Right lobe of liver (tissue), 6 donors: Measurements from ENCODE around the gene HPSE. TPM values are rescaled to one million over a fixed set of nuclear protein-coding genes. Genes with fewer than 3 reads are reported as not detected.

Source experiments
- ATAC-seq, 4 donors: fragments of 200-7000 bp; cut with Tn5 transposase; one replicate each; pipeline ENCODE4 v1.9.1; 2020; ENCODE audit warnings: mild to moderate bottlenecking in 4 of 4, moderate library complexity in 4 of 4
- DNase-seq, 3 donors: peaks; one replicate each; pipeline ENCODE4 v3.0.0-alpha.2; 2020
- H3K27ac ChIP-seq, 3 donors: fragments of 200-600 bp; one replicate each; pipeline ENCODE4 v1.8.0; 2022
- H3K27me3 ChIP-seq, 2 donors: fragments of 200-600 bp; one replicate each; pipeline ENCODE4 v1.8.0; 2022
- H3K36me3 ChIP-seq, 4 donors: fragments of 200-600 bp; sonication (generic) in 1 of 4; one replicate each; pipeline versions ENCODE4 v1.5.1 to v1.8.0; 2017 to 2022; ENCODE audit warnings: control low read depth in 1 of 4
- H3K4me1 ChIP-seq, 4 donors: fragments of 200-600 bp; sonication (generic) in 1 of 4; one replicate each; pipeline versions ENCODE4 v1.5.1 to v1.8.0; 2017 to 2022; ENCODE audit warnings: control low read depth in 1 of 4
- H3K4me3 ChIP-seq, 3 donors: fragments of 200-600 bp; one replicate each; pipeline ENCODE4 v1.8.0; 2022
- H3K9me3 ChIP-seq, 4 donors: fragments of 200-600 bp; sonication (generic) in 1 of 4; one replicate each; pipeline versions ENCODE4 v1.5.1 to v1.8.0; 2017 to 2022; ENCODE audit warnings: control low read depth in 1 of 4
- CTCF ChIP-seq, 4 donors: fragments of 200-600 bp in 3 of 4; fragments of 450-650 bp in 1 of 4; IDR thresholded peaks; one replicate each; pipeline versions ENCODE4 v1.5.1 to v1.8.0; 2016 to 2022; ENCODE audit warnings: antibody characterized with exemption in 4 of 4, mild to moderate bottlenecking in 2 of 4
- POLR2A ChIP-seq: fragments of 450-650 bp; IDR thresholded peaks from one replicate; pipeline ENCODE4 v1.6.1; 2017; ENCODE audit warnings: antibody characterized with exemption, mild to moderate bottlenecking
- WGBS: methylation state at CpG from one replicate; pipeline ENCODE4 v1.1.6; 2018; ENCODE audit warnings: low coverage, low lambda C conversion rate; ENCODE audit not compliant: insufficient coverage; ENCODE audit errors: missing lambda C conversion rate; 5-methylcytosine and 5-hydroxymethylcytosine counted together
- intact Hi-C, 2 donors: fragments of 100-400 bp; cut with DNase I; formaldehyde crosslinking; loops; one replicate each; pipeline versions ENCODE4 v1.11.2 to v1.14.1; 2022
- total RNA-seq, 6 experiments: library from RNA; depleted of rRNA in 2 of 6; stranded (reverse); fragments of >200 nt in 2 of 6; fragmentation: NEBNext Ultra II Directional in 3 of 6; extraction: Animal tissue kit (Norgen Biotek cat#: 25700) in 3 of 6; gene quantifications; one replicate each; pipeline versions ENCODE4 v1.1.0 to v1.2.4, GENCODE V29; 2016 to 2023
- donor health status: DM: no; HTN: yes; CAD: no.
- donor health status: DM: no; HTN: no; CAD: no.
- donor health status: DM: no; HTN: no; CAD: no.
- donor health status: DM: no; HTN: yes; CAD: no.
- donor health status: DM: no; HTN: yes; CAD: no.

HPSE gene
- total RNA-seq, 6 experiments from 2014 or later, result 0.68 to 2.0 (median 1.2) TPM

DNA sequence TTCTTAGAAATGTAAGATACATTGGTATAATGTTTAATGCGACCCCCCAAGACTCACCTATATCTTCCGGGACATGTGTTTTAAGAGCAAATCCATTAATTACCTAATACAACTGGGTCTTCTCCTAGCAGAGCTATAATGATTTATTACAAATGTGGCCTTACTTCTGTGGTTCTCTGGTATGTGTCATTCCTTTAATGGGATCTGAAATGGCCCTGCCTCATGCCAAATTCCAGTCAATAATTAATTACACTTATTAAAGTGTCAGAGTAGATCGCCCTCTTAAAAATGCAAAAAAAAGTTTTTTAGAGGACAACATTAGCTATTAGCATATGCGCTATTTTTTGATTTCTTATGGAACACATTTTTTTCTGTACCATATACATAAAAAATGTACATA, 17.0 kb downstream of the HPSE start:
- TF ChIP-seq CTCF (IDR thresholded peaks at IDR 0.05), result no peak
- no peak for TF ChIP-seq POLR2A
- no peak for ATAC-seq
- Histone ChIP-seq H3K27ac (no peak overlapping the region), H3K4me3 (no peak overlapping the region), H3K4me1 (no peaks in the 10 kb centered on the region), H3K9me3 (no peaks in the 10 kb centered on the region), H3K27me3 (no peaks in the 10 kb centered on the region), H3K36me3 (no peaks in the 10 kb centered on the region)
- DNase-seq, result no peak
- intact Hi-C loops, result no loop called here
- 61% methylated on average over 4 of the region's 4 CpGs for WGBS

DNA sequence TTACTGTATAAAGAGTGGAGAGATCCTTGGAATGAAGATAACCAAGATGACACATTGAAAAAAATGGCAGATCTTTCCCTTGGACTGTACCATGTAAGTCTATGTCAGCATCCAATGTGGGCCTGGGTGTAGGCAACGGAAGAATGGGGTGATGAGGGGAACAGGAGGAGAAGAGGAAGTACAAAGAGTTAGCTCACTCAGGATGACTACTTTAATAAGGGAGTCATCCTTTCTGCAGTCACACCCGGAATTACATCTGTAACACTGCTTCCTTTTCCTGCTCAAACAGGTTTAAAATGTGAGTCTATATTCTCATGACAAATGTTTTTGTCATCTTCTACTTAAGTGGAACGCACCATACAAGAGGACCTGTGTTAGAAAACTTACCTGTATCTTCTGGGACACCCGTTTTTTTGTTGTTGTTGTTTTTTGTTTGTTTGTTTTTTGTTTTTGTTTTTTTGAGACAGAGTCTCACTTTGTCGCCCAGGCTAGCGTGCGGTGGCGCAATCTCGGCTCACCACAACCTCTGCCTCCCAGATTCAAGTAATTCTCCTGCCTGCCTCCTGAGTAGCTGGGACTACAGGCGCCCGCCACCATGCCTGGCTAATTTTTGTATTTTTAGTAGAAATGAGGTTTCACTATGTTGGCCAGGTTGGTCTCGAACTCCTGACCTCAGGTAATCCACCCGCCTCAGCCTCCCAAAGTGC, 18.0 kb downstream of the HPSE start:
- Histone ChIP-seq H3K36me3 (no peaks in the 10 kb centered on the region), H3K4me1 (no peaks in the 10 kb centered on the region), H3K9me3 (no peaks in the 10 kb centered on the region), H3K27me3 (no peaks in the 10 kb centered on the region), H3K27ac (no peak overlapping the region), H3K4me3 (no peak overlapping the region)
- WGBS, result 71% methylated on average over 12 of the region's 13 CpGs
- intact Hi-C loops, result no loop called here
- ATAC-seq, result peak in 3 of 4 donors; percentile 15 to 33 (median 33)
- no peak for TF ChIP-seq POLR2A
- no peak for TF ChIP-seq CTCF (IDR thresholded peaks at IDR 0.05)
- no peak for DNase-seq

- Histone ChIP-seq H3K4me3 (no peak overlapping the region), H3K9me3 (no peaks in the 10 kb centered on the region), H3K4me1 (no peaks in the 10 kb centered on the region), H3K27me3 (no peaks in the 10 kb centered on the region), H3K27ac (no peak overlapping the region), H3K36me3 (no peaks in the 10 kb centered on the region)
- TF ChIP-seq POLR2A (no peak), CTCF (IDR thresholded peaks at IDR 0.05) (no peak)
- intact Hi-C loops, result no loop called here
- ATAC-seq (peak in 2 of 4 donors; percentile 43 to 46), DNase-seq (no peak)
- WGBS, result 69% methylated on average over 2 of the region's 4 CpGs
These were observed 19.2 kb downstream of the HPSE start for GRCh38 chr4:83315341-83315870.

DNA sequence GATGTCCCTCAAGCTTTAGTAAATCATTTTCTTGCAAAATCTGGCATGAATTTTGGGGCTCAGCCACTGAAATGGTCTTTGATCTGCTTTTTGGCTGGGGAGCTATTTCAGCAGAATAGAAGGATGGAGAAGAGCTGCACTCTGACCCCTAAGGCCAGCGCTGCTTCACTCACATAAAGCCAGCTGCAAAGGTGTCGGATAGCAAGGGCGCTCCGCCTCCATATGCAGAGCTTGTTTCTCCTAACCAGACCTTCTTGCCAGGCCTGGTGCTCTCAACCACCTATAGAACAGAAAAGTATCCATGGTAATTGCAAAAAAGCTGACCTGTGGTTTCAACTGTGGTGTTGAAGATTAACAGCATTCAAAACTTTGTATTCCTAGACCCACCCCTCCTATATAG, 26.0 kb downstream of the HPSE start:
- no peaks in the 10 kb centered on the region for H3K4me1 ChIP-seq
- H3K9me3 ChIP-seq, result no peaks in the 10 kb centered on the region
- ATAC-seq (no peak), DNase-seq (no peak)
- no peak overlapping the region for H3K27ac ChIP-seq
- no peak for TF ChIP-seq POLR2A
- no peak for TF ChIP-seq CTCF (IDR thresholded peaks at IDR 0.05)
- no peak overlapping the region for H3K4me3 ChIP-seq
- H3K36me3 ChIP-seq, result no peaks in the 10 kb centered on the region
- intact Hi-C loops, result no loop called here
- whole genome bisulfite sequencing, result 83% methylated on average over 3 of the region's 4 CpGs
- no peaks in the 10 kb centered on the region for H3K27me3 ChIP-seq
